NCI-H2171 treated with DMSO at 0.1 percent for 48 hours (cell line): ENCODE measurements around the gene PHF11.
"Not testable (repeated sequence)": the region's sequence is repeated elsewhere in the genome, so short reads cannot be mapped to it uniquely, and the experiment has no call there.

ENCODE experiments used
- DNase-seq: peaks from one replicate; lab custom pipeline; 2025; lab: John Stamatoyannopoulos, UW

PHF11 gene

GRCh38 chr13:49495783-49496762 is at the start of gene PHF11:
Gene PHF11, plus strand, starts transcription at chr13:49495953. Its CDS starts 49 bp downstream, at chr13:49496002.
- no peak for DNase-seq

GRCh38 chr13:49446473-49446872 is 49.3 kb upstream of the PHF11 start:
- DNase-seq, result no peak

- DNase-seq, result no peak
Measured at GRCh38 chr13:49448753-49449152, 47.0 kb upstream of the PHF11 start.

GRCh38 chr13:49450105-49450819 is 45.5 kb upstream of the PHF11 start:
- DNase-seq, result no peak

- DNase-seq, result no peak
Measured at GRCh38 chr13:49452725-49453457, 42.9 kb upstream of the PHF11 start.

- DNase-seq, result no peak
Measured at GRCh38 chr13:49453465-49453864, 42.3 kb upstream of the PHF11 start.

GRCh38 chr13:49454388-49455006 is 41.3 kb upstream of the PHF11 start:
- DNase-seq, result no peak

GRCh38 chr13:49455007-49455398 is 40.8 kb upstream of the PHF11 start:
- no peak for DNase-seq

- no peak for DNase-seq
Measured at GRCh38 chr13:49456156-49456555, 39.6 kb upstream of the PHF11 start.

- no peak for DNase-seq
Measured at GRCh38 chr13:49457221-49457620, 38.5 kb upstream of the PHF11 start.

GRCh38 chr13:49459580-49459979 is 36.2 kb upstream of the PHF11 start:
- no peak for DNase-seq

- no peak for DNase-seq
Measured at GRCh38 chr13:49464085-49464484, 31.7 kb upstream of the PHF11 start.

GRCh38 chr13:49464621-49465325 is 31.0 kb upstream of the PHF11 start:
- no peak for DNase-seq

GRCh38 chr13:49466292-49466838 is 29.4 kb upstream of the PHF11 start:
- DNase-seq, result no peak

GRCh38 chr13:49472186-49472585 is 23.6 kb upstream of the PHF11 start:
- no peak for DNase-seq

GRCh38 chr13:49476529-49476928 is 19.2 kb upstream of the PHF11 start:
- DNase-seq, result no peak

GRCh38 chr13:49481788-49482187 is 14.0 kb upstream of the PHF11 start:
- DNase-seq, result no peak

GRCh38 chr13:49488563-49488962 is 7.2 kb upstream of the PHF11 start:
- DNase-seq, result no peak

- DNase-seq, result no peak
Measured at GRCh38 chr13:49494645-49495044, 1.1 kb upstream of the PHF11 start.

- not testable (repeated sequence) for DNase-seq
Measured at GRCh38 chr13:49496837-49497236, 1.1 kb downstream of the PHF11 start.

GRCh38 chr13:49497272-49497671 is 1.5 kb downstream of the PHF11 start:
- DNase-seq, result no peak
